WI38 (cell line): ENCODE results near the gene POU2F3.

Experiments
- H3K4me3 ChIP-seq: 2 replicates; pipeline ENCODE4 v1.5.1; 2011; ENCODE audit warnings: low read depth, mild to moderate bottlenecking, control low read depth, low read length
- CTCF ChIP-seq: IDR thresholded peaks from 2 replicates; pipeline ENCODE4 v1.5.1; 2012; ENCODE audit warnings: low read depth, mild to moderate bottlenecking, control low read depth, low read length

The POU2F3 gene

GRCh38 chr11:120306519-120307242, 66.7 kb downstream of the POU2F3 start:
- peak; percentile 76 for TF ChIP-seq CTCF
- no peak overlapping the region for H3K4me3 ChIP-seq

- no peak overlapping the region for H3K4me3 ChIP-seq
- no peak for TF ChIP-seq CTCF
Observed at GRCh38 chr11:120307476-120307875, 67.5 kb downstream of the POU2F3 start.

GRCh38 chr11:120308081-120308480, 68.1 kb downstream of the POU2F3 start:
- H3K4me3 ChIP-seq = no peak overlapping the region
- TF ChIP-seq CTCF = no peak

GRCh38 chr11:120310870-120311269, 70.9 kb downstream of the POU2F3 start:
- H3K4me3 ChIP-seq = no peak overlapping the region
- TF ChIP-seq CTCF = no peak

GRCh38 chr11:120314861-120315260, 74.9 kb downstream of the POU2F3 start:
- no peak for TF ChIP-seq CTCF
- H3K4me3 ChIP-seq = no peak overlapping the region

- no peak for TF ChIP-seq CTCF
- H3K4me3 ChIP-seq = no peak overlapping the region
Observed at GRCh38 chr11:120316880-120317688, 77.1 kb downstream of the POU2F3 start.
